Spleen (tissue), 7 donors: ENCODE measurements around the gene SPTBN1.

ENCODE experiments used
- POLR2AphosphoS5 ChIP-seq, 3 donors: sonication (generic); formaldehyde crosslinking; IDR thresholded peaks; one replicate each; pipeline ENCODE4 v1.5.1; 2017; ENCODE audit warnings: antibody characterized with exemption in 3 of 3
- TF ChIP-seq, protein P1 (sequence below), 11 experiments: fragments of 200-600 bp in 7 of 11; fragments of 450-650 bp in 4 of 11; sonication (generic) in 4 of 11; IDR thresholded peaks in 8 of 11; conservative IDR thresholded peaks in 3 of 11; 1 replicate in 7 of 11; 2 replicates in 4 of 11; pipeline versions ENCODE4 v1.4.0 to v1.8.0; 2016 to 2021; ENCODE audit warnings: antibody characterized with exemption in 11 of 11, inconsistent platforms in 4 of 11, mild to moderate bottlenecking in 1 of 11
- donor health status: DM: no; HTN: no; CAD: no; lungs with moderate emphysema.
- donor health status: DM: no; HTN: no; CAD: no.
- donor health status: DM: no; HTN: no; CAD: no.

DNA sequence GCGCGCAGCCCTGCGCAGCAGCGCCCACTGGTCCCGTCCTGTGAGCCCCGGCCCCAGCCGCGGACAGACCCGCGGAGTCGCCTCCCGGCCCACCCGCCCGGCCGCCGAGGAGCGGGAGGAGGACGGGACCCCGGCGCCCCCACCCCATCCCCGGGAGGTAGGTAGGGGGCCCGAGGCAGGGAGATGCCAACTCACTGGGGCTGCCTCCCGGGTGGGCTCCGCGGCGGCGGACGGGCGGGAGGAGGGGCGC, 160 bp downstream of the SPTBN1 start:
- TF ChIP-seq, protein P1, sequence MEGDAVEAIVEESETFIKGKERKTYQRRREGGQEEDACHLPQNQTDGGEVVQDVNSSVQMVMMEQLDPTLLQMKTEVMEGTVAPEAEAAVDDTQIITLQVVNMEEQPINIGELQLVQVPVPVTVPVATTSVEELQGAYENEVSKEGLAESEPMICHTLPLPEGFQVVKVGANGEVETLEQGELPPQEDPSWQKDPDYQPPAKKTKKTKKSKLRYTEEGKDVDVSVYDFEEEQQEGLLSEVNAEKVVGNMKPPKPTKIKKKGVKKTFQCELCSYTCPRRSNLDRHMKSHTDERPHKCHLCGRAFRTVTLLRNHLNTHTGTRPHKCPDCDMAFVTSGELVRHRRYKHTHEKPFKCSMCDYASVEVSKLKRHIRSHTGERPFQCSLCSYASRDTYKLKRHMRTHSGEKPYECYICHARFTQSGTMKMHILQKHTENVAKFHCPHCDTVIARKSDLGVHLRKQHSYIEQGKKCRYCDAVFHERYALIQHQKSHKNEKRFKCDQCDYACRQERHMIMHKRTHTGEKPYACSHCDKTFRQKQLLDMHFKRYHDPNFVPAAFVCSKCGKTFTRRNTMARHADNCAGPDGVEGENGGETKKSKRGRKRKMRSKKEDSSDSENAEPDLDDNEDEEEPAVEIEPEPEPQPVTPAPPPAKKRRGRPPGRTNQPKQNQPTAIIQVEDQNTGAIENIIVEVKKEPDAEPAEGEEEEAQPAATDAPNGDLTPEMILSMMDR (IDR thresholded peaks at IDR 0.05 in 8 of 11, conservative IDR thresholded peaks at IDR 0.05 in 3 of 11) = no peak
- no peak for TF ChIP-seq POLR2AphosphoS5 (IDR thresholded peaks at IDR 0.05)
